HFFc6 (cell line): ENCODE measurements around the gene HAUS6. TPM values are rescaled to one million over a fixed set of nuclear protein-coding genes. Genes with fewer than 3 reads are reported as not detected.
A peak's percentile ranks its signal among the peaks of the same experiment; 100 is the strongest.
"Not testable (repeated sequence)": the region's sequence is repeated elsewhere in the genome, so short reads cannot be mapped to it uniquely, and the experiment has no call there.

Experiments used
- DNase-seq: peaks from one replicate; pipeline ENCODE4 v3.0.0-alpha.2; 2018
- H3K27ac Mint-ChIP-seq: 2 replicates; pipeline ENCODE4 v1.8.0; 2020; ENCODE audit warnings: mild to moderate bottlenecking, mixed read lengths
- H3K27me3 Mint-ChIP-seq: 2 replicates; pipeline ENCODE4 v1.8.0; 2021; ENCODE audit warnings: mild to moderate bottlenecking, moderate library complexity, mixed read lengths; ENCODE audit not compliant: insufficient read depth
- H3K36me3 Mint-ChIP-seq: 2 replicates; pipeline ENCODE4 v1.8.0; 2021; ENCODE audit warnings: low read depth, mixed read lengths
- H3K4me1 Mint-ChIP-seq: 2 replicates; pipeline ENCODE4 v1.8.0; 2020; ENCODE audit warnings: low read depth, mixed read lengths
- H3K4me3 Mint-ChIP-seq: 2 replicates; pipeline ENCODE4 v1.8.0; 2020; ENCODE audit warnings: mild to moderate bottlenecking, moderate library complexity, mixed read lengths
- H3K9me3 Mint-ChIP-seq: 2 replicates; pipeline ENCODE4 v1.8.0; 2020; ENCODE audit warnings: mild to moderate bottlenecking, mixed read lengths
- total RNA-seq, 6 experiments: library from RNA; stranded (reverse); fragmentation: NEBNext Ultra II Directional; extraction: Animal tissue kit (Norgen Biotek cat#: 25700); gene quantifications; 2 replicates in 1 of 6; 3 replicates in 5 of 6; pipeline ENCODE4 v1.2.3, GENCODE V29; 2021
- TF ChIP-seq, protein P1 (sequence below): fragments of 200-600 bp; sonication (generic); IDR thresholded peaks from 2 replicates; pipeline ENCODE4 v1.5.0; 2021; ENCODE audit warnings: antibody characterized with exemption, mild to moderate bottlenecking

Gene HAUS6
- total RNA-seq, 6 experiments from 2014 or later: 9.2 to 15.4 (median 14.0) TPM

DNA sequence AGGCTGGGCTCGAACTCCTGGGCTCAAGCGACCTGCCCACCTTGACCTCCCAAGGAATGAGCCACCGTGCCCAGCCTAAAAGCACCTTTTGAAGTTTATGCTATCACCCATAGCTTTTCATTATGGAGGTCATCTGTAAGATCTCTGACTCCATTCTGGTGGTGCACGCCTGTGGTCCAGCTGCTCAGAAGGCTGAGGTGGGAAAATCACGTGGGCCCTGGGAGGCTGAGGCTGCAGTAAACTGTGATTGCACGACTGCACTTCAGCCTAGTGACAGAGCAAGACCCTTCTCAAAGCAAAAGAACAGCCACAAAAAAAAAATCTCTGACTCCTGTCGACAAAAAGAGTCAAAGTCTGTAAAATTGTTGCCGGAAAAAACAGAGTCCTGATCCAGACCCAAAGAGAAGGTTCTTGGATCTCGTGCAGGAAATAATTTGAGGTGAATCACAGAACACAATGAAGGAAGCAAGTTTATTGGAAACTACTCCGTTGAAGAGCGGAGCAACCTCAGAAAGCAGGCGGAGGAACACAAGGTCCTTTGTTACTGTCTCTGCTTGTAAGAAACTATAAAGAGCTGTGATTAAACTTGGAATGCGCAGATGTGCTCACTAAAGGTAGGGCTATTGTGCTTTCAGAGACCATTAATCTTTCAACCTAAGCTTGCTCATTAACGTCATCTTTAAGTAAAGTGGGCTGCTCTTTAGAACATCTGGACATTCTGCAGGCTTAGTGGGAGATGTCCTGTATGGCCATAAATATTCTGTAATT, 2.0 kb upstream of the HAUS6 start:
- Mint-ChIP-seq H3K27me3 (no peaks in the 10 kb centered on the region; the same call in none of the 2 replicates), H3K9me3 (no peaks in the 10 kb centered on the region), H3K4me3 (peak overlapping the region; percentile 5; the same call in 1 of the 2 replicates), H3K36me3 (peaks cover 6% of the 10 kb centered on the region), H3K4me1 (peaks cover 23% of the 10 kb centered on the region), H3K27ac (peak overlapping the region; percentile 4)
- TF ChIP-seq, protein P1, sequence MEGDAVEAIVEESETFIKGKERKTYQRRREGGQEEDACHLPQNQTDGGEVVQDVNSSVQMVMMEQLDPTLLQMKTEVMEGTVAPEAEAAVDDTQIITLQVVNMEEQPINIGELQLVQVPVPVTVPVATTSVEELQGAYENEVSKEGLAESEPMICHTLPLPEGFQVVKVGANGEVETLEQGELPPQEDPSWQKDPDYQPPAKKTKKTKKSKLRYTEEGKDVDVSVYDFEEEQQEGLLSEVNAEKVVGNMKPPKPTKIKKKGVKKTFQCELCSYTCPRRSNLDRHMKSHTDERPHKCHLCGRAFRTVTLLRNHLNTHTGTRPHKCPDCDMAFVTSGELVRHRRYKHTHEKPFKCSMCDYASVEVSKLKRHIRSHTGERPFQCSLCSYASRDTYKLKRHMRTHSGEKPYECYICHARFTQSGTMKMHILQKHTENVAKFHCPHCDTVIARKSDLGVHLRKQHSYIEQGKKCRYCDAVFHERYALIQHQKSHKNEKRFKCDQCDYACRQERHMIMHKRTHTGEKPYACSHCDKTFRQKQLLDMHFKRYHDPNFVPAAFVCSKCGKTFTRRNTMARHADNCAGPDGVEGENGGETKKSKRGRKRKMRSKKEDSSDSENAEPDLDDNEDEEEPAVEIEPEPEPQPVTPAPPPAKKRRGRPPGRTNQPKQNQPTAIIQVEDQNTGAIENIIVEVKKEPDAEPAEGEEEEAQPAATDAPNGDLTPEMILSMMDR: no peak
- no peak for DNase-seq

DNA sequence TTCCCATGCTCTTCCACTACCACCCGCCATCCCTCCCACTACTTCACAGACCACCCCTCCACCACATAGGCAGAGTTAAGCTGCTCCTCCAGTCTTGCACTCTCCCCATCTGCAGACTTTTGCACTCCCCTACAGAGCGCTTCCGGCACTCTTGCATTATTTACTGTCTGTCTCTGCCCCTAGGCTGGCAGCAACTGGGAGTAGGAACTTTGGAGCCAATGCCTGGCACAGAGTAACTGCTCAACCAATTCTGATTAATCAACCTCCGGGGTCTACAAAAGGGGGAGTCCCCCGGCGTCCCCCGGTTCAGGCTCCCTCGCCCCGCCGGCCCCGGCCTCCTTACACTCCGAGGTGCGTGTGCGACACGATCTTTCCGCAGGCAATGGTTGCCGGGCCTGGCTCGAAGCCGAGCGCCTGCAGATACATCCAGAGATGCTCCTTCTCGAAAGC, 498 bp downstream of the HAUS6 start:
- no peaks in the 10 kb centered on the region; the same call in none of the 2 replicates for H3K27me3 Mint-ChIP-seq
- peak overlapping the region; percentile 98 for H3K4me3 Mint-ChIP-seq
- TF ChIP-seq, protein P1: no peak
- H3K36me3 Mint-ChIP-seq: peaks cover 9% of the 10 kb centered on the region
- no peaks in the 10 kb centered on the region for H3K9me3 Mint-ChIP-seq
- peak overlapping the region; percentile 85 for H3K27ac Mint-ChIP-seq
- peaks cover 32% of the 10 kb centered on the region for H3K4me1 Mint-ChIP-seq
- no peak for DNase-seq

DNA sequence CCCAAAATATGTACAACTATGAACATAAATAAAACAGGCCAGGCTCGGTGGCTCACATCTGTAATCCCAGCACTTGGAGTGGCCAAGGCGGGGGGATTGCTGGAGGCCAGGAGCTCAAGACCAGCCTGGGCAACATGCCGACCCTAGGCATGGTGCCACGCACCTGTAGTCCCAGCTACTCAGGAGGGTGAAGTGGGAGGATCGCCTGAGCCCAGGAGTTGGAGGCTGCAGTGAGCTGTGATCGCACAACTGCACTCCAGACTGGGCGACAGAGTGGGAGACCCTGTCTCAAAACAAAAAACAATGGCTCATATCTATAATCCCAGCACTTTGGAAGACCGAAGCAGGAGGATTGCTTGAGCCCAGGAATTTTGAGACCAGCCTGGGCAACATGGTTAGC, 1.5 kb downstream of the HAUS6 start:
- Mint-ChIP-seq H3K27ac (no peak overlapping the region), H3K4me1 (peaks cover 32% of the 10 kb centered on the region), H3K27me3 (no peaks in the 10 kb centered on the region; the same call in none of the 2 replicates), H3K4me3 (peak overlapping the region; percentile 98), H3K9me3 (no peaks in the 10 kb centered on the region), H3K36me3 (peaks cover 9% of the 10 kb centered on the region)
- DNase-seq: no peak
- TF ChIP-seq, protein P1: no peak

DNA sequence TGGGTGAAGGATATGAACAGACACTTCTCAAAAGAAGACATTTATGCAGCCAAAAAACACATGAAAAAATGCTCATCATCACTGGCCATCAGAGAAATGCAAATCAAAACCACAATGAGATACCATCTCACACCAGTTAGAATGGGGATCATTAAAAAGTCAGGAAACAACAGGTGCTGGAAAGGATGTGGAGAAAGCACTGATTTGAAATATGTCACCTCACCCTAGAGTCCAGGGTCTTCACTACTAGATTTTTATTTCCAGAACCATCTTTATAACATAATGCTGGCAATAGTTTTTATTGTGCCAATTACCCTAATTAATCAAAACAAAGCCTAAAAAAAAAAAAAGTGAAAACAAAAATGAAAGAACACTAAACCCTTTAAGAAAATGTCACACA, 5.3 kb downstream of the HAUS6 start:
- not testable (repeated sequence) for H3K27ac Mint-ChIP-seq, H3K4me3 Mint-ChIP-seq, H3K27me3 Mint-ChIP-seq, H3K9me3 Mint-ChIP-seq, DNase-seq, H3K36me3 Mint-ChIP-seq
- peaks cover 26% of the 10 kb centered on the region for H3K4me1 Mint-ChIP-seq

DNA sequence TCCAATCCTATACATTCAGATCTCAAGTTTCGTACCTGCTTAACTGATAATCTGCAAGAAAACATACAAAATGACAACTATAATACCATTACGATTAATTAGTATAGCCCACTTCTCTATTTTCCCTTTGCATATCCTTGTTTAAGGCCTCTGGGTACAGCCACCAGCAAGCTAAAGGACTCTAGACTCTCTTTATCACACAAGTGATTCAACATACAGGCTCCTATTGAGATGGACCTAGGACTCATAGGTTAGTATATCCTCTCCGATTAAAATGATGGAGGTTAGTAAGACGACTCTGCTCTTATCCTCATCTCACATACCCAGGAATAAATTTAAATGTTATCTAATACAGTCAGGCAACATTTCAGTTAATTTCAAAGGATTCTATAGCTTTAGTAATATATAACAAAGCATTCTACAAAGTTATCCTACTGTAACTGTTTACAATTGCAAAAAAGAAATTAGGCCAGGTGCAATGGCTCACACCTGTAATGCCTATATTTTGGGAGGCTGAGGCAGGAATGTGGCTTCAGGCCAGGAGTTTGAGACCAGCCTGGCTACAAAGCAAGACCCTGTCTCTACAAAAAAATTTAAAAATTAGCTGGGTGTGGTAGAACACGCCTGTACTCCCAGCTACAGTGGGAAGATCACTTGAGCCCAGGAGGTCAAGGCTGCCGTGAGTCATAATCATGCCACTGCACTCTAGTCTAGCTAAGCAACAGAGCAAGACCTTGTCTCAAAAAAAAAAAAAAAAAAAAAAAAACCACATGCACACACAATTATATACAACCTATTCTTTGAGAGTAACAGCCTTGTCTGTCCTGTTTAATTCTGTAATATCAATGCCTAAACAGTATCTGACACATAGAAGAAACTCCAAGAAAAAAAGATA, 15.4 kb downstream of the HAUS6 start:
- TF ChIP-seq, protein P1: no peak
- Mint-ChIP-seq H3K4me3 (no peak overlapping the region), H3K36me3 (peaks cover 5% of the 10 kb centered on the region), H3K27me3 (no peaks in the 10 kb centered on the region), H3K27ac (peak overlapping the region; percentile 45), H3K4me1 (peaks cover 9% of the 10 kb centered on the region; the same call in 1 of the 2 replicates), H3K9me3 (no peaks in the 10 kb centered on the region)
- DNase-seq: peak; percentile 38
